Measurements from ENCODE around the gene RAD51B.

Gene RAD51B

GRCh38 chr14:68376067-68376779 is 556.6 kb downstream of the RAD51B start:
- DNase-seq: no peak

GRCh38 chr14:68377006-68377405 is 557.4 kb downstream of the RAD51B start:
- DNase-seq: no peak

- DNase-seq: no peak
These were observed 557.9 kb downstream of the RAD51B start for GRCh38 chr14:68377459-68377858.

- DNase-seq: peak; percentile 14
These were observed 560.1 kb downstream of the RAD51B start for GRCh38 chr14:68379510-68380328.

GRCh38 chr14:68380329-68380741 is 560.8 kb downstream of the RAD51B start:
- no peak for DNase-seq

GRCh38 chr14:68384335-68384734 is 564.8 kb downstream of the RAD51B start:
- peak; percentile 32 for DNase-seq

- DNase-seq: peak; percentile 70
These were observed 565.3 kb downstream of the RAD51B start for GRCh38 chr14:68384881-68385280.

- DNase-seq: no peak
These were observed 566.9 kb downstream of the RAD51B start for GRCh38 chr14:68386446-68386845.

- peak; percentile 14 for DNase-seq
These were observed 567.6 kb downstream of the RAD51B start for GRCh38 chr14:68386950-68387779.

- DNase-seq: no peak
These were observed 570.4 kb downstream of the RAD51B start for GRCh38 chr14:68389943-68390342.

- DNase-seq: no peak
These were observed 571.2 kb downstream of the RAD51B start for GRCh38 chr14:68390741-68391140.

GRCh38 chr14:68391311-68392014 is 571.9 kb downstream of the RAD51B start:
- no peak for DNase-seq

GRCh38 chr14:68392393-68393141 is 573.0 kb downstream of the RAD51B start:
- DNase-seq: no peak

GRCh38 chr14:68393259-68393658 is 573.7 kb downstream of the RAD51B start:
- DNase-seq: no peak

GRCh38 chr14:68394118-68394763 is 574.7 kb downstream of the RAD51B start:
- DNase-seq: no peak

- no peak for DNase-seq
These were observed 575.2 kb downstream of the RAD51B start for GRCh38 chr14:68394764-68395143.

- no peak for DNase-seq
These were observed 576.0 kb downstream of the RAD51B start for GRCh38 chr14:68395604-68396003.

GRCh38 chr14:68396461-68396860 is 576.9 kb downstream of the RAD51B start:
- no peak for DNase-seq

- DNase-seq: no peak
These were observed 577.8 kb downstream of the RAD51B start for GRCh38 chr14:68397371-68397811.

GRCh38 chr14:68397822-68398221 is 578.2 kb downstream of the RAD51B start:
- DNase-seq: no peak

- no peak for DNase-seq
These were observed 578.8 kb downstream of the RAD51B start for GRCh38 chr14:68398370-68398769.

Measured in NCI-H1092 treated with DMSO at 0.1 percent for 48 hours (cell line).